T-helper 9 cell (primary cell): ENCODE data around the gene ZNF692.
"Not testable (repeated sequence)": the region's sequence is repeated elsewhere in the genome, so short reads cannot be mapped to it uniquely, and the experiment has no call there.

Experiments used
- DNase-seq: peaks from one replicate; pipeline ENCODE4 v3.0.0-alpha.2; 2020
- total RNA-seq, 2 donors: gene quantifications; one replicate each; lab custom pipeline; 2026; lab: John Stamatoyannopoulos, UW

The ZNF692 gene
- 32.3 to 41.1 reads per million in 2 donors for total RNA-seq

GRCh38 chr1:248858891-248859889, at the start of gene ZNF692:
ZNF692 (minus strand) TSS chr1:248859085; CDS start chr1:248858309, 776 bp downstream.
- peak; percentile 92 for DNase-seq

- DNase-seq: no peak
These were observed 48.1 kb upstream of the ZNF692 start for GRCh38 chr1:248906753-248907661.

- DNase-seq: peak; percentile 98
These were observed 47.3 kb upstream of the ZNF692 start, which contains the start of gene PGBD2 for GRCh38 chr1:248906009-248906752. PGBD2 (plus strand) TSS chr1:248906235; CDS start chr1:248913863, 7,628 bp downstream.

DNA sequence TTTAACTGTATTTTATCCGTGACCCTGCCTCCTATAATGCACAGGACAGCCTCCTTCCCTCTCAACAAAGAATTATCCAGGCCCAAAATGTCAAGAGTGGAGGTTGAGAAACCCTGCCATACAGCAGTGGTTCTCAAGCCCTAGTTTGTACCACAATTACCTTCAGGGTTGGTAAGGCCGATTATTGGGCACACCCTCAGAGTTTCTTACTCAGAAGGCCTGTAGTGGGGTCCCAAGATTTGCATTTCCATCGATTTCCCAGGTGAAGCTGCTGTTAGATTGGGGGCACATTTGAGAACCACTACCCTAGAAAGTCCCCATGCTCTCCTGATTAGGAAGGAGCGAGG, 46.8 kb upstream of the ZNF692 start:
- no peak for DNase-seq

GRCh38 chr1:248904437-248905216, 45.7 kb upstream of the ZNF692 start:
- no peak for DNase-seq

DNA sequence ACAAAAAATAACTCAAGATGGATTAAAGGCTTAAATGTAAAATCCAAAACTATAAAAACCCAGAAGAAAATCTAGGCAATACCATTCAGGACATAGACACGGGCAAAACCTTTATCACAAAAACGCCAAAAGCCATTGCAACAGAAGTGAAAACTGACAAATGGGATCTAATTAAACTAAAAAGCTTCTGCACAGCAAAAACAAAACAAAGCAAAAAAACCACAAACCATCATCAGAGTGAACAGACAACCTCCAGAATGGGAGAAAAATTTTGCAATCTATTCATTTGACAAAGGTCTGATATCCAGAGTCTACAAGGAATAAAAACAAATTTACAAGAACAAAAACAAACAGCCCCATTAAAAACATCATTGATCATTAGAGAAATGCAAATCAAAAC, 42.7 kb upstream of the ZNF692 start:
- DNase-seq: no peak

DNA sequence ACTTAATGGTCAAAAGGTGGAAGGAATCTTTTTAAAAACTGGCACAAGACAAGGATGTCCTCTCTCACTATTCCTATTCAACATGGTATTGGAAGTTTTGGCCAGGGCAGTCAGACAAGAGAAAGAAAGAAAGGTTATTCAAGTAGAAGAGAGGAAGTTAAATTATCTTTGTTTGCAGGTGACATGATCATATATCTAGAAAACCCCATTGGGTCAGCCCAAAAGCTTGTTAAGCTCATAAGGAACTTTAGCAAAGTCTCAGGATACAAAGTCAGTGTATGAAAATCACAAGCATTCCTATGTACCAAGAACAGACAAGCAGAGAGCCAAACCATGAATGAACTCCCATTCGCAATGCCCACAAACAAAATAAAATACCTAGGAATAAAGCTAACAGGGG, 41.8 kb upstream of the ZNF692 start:
- DNase-seq: no peak

DNA sequence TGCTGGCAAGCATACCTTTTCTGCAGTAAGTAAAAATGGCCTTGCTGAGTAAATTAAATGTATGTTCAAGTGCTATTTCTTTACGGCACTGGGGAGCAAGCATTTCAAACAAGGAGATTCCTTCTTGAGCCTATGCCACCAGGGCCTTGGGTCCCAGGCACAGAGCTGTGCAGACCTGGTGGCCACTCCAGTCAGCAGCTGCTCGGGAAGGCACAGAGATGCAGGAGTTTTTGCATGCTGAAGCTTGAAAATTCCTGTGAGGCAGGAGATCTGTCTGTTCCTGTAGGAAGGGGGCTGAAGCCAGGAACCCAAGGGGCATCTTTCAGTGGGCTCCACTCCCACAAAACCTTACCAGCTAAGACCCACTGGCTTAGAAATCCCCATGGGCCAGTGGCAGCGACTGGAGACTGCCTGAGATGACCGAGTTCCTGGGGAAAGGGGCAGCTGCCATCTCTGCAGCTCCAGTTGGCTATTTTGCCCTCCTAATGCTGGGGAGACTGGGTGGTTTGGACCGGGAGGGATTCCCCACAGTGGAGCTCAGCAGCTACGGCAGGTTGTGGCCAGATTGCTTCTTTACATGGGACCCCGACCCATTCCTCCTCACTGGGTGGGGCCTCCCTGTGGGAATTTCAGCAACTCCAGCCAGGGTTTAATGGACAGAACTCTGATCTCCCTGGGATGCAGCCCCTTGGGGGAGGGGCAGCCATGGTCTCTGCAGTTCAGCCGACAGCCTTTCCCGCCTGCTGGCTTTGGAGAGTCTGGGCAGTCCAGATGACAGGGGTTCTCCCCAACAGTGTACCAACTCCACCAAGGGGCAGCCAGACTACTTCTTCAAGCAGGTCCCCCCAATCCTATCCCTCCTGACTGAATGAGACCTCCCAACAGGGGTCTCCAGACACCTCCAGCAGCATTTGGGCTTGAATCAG, 38.8 kb upstream of the ZNF692 start:
- no peak for DNase-seq

GRCh38 chr1:248894837-248895236, 36.0 kb upstream of the ZNF692 start:
- no peak for DNase-seq

GRCh38 chr1:248892590-248892989, 33.7 kb upstream of the ZNF692 start:
- DNase-seq: no peak

DNA sequence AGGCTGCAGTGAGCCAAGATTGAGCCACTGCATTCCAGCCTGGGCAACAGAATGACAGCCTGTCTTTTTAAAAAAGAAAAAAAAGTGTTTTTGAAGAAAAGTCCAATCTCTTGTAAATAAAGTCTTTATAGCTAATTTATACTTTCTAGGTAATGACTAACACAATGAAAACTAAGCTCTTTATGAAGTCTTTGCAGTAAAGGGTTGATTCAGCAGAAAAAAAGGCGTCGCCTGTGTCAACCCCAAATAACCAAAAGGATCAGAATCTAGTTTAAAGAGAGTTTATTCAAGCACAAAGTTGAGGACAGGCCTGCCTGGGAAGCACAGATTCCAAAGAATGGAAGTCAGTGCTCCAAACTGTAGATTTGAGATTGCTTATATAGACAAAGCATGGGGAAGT, 32.9 kb upstream of the ZNF692 start:
- DNase-seq: no peak

GRCh38 chr1:248890549-248891498, 31.9 kb upstream of the ZNF692 start:
- no peak for DNase-seq

GRCh38 chr1:248889914-248890243, 31.0 kb upstream of the ZNF692 start:
- not testable (repeated sequence) for DNase-seq

- DNase-seq: no peak
These were observed 27.5 kb upstream of the ZNF692 start for GRCh38 chr1:248886237-248886895.

DNA sequence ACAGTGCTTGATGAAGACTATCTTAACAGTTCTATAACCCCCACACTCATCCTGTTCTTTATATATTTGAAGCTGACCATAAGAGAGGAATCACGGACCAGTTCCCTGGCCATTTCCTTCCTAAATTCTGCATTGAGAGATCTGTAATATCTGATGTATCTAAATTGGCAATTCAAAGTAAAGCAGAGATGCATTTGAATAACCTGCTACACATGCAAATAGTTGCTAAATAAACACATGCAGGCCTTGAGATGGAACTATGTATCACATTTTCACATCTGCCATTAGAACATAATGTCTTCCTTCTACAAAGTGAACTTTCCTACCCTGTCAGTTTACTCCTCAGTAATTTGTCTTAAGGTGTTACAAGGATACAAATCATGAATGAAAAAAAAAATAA, 26.8 kb upstream of the ZNF692 start:
- no peak for DNase-seq

GRCh38 chr1:248884632-248885295, 25.9 kb upstream of the ZNF692 start:
- no peak for DNase-seq

DNA sequence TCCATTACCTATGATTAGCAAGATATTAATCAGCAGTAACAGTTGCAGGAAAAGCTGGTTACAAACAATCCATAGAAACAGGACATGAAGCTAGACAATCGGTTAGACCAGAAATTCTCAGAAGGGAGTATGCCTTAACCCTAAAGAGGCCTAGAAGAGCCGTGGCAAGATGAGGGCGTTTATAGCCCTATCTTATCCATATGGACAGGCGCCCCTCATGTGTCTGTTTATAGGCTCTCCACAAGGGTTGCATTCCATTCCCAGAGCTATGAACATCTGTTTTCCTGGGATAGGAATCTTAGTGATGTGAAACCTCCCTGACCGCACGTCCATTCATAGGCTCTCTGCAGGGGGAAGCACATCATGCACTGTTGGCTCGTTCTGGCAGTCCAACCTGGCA, 23.5 kb upstream of the ZNF692 start:
- DNase-seq: not testable (repeated sequence)

GRCh38 chr1:248881261-248881660, 22.4 kb upstream of the ZNF692 start:
- DNase-seq: no peak
